GM19372 (cell line): ENCODE data around the gene EEF1B2.
"Not testable (repeated sequence)": the region's sequence is repeated elsewhere in the genome, so short reads cannot be mapped to it uniquely, and the experiment has no call there.

Experiments used
- ATAC-seq: cut with Tn5 transposase; IDR thresholded peaks from one replicate; pipeline ENCODE4 v1.9.1; 2021; ENCODE audit warnings: mild to moderate bottlenecking, low read depth, moderate library complexity; ENCODE audit not compliant: unreplicated experiment

EEF1B2 gene

GRCh38 chr2:206163251-206163880, 3.7 kb downstream of the EEF1B2 start:
- no peak for ATAC-seq

- ATAC-seq: no peak
Measured at GRCh38 chr2:206164261-206164862, 4.7 kb downstream of the EEF1B2 start.

- ATAC-seq: not testable (repeated sequence)
Measured at GRCh38 chr2:206168230-206168629, 8.5 kb downstream of the EEF1B2 start.

- ATAC-seq: not testable (repeated sequence)
Measured at GRCh38 chr2:206171624-206172397, 12.1 kb downstream of the EEF1B2 start.

GRCh38 chr2:206173147-206173546, 13.5 kb downstream of the EEF1B2 start:
- ATAC-seq: no peak

- no peak for ATAC-seq
Measured at GRCh38 chr2:206176121-206176520, 16.4 kb downstream of the EEF1B2 start.

GRCh38 chr2:206176901-206177300, 17.2 kb downstream of the EEF1B2 start:
- ATAC-seq: no peak

GRCh38 chr2:206181526-206181925, 21.8 kb downstream of the EEF1B2 start:
- not testable (repeated sequence) for ATAC-seq

GRCh38 chr2:206189691-206190090, 30.0 kb downstream of the EEF1B2 start:
- ATAC-seq: no peak

GRCh38 chr2:206190111-206190510, 30.4 kb downstream of the EEF1B2 start:
- no peak for ATAC-seq

GRCh38 chr2:206190689-206191088, 31.0 kb downstream of the EEF1B2 start:
- no peak for ATAC-seq

GRCh38 chr2:206192157-206192556, 32.5 kb downstream of the EEF1B2 start:
- no peak for ATAC-seq

- no peak for ATAC-seq
Measured at GRCh38 chr2:206193671-206194357, 34.1 kb downstream of the EEF1B2 start.

- ATAC-seq: no peak
Measured at GRCh38 chr2:206198677-206199076, 39.0 kb downstream of the EEF1B2 start.

GRCh38 chr2:206201075-206201848, 41.6 kb downstream of the EEF1B2 start:
- no peak for ATAC-seq

GRCh38 chr2:206202446-206202845, 42.8 kb downstream of the EEF1B2 start:
- no peak for ATAC-seq

- ATAC-seq: no peak
Measured at GRCh38 chr2:206203331-206203730, 43.6 kb downstream of the EEF1B2 start.

- no peak for ATAC-seq
Measured at GRCh38 chr2:206204710-206205109, 45.0 kb downstream of the EEF1B2 start.

- ATAC-seq: not testable (repeated sequence)
Measured at GRCh38 chr2:206207316-206207715, 47.6 kb downstream of the EEF1B2 start.

- no peak for ATAC-seq
Measured at GRCh38 chr2:206208900-206209299, 49.2 kb downstream of the EEF1B2 start.
